K562 (cell line): ENCODE results near the gene PRDM12.

Experiments used
- CTCF ChIP-seq, 3 experiments: IDR thresholded peaks in 2 of 3; conservative IDR thresholded peaks in 1 of 3; 2 replicates each; pipeline ENCODE4 v1.5.1; 2011 to 2012; ENCODE audit warnings: low read length in 3 of 3, mild to moderate bottlenecking in 3 of 3, control low read depth in 2 of 3, improper control_type of control experiment in 1 of 3, inconsistent platforms in 1 of 3, low read depth in 1 of 3, mixed read lengths in 1 of 3, moderate library complexity in 1 of 3; ENCODE audit not compliant: insufficient read depth in 2 of 3
- E2F6 ChIP-seq, 2 experiments: IDR thresholded peaks; 2 replicates each; pipeline ENCODE4 v1.6.1; 2011; ENCODE audit warnings: borderline replicate concordance in 1 of 2, control low read depth in 1 of 2, low read depth in 1 of 2, low read length in 1 of 2, mild to moderate bottlenecking in 1 of 2, mixed read lengths in 1 of 2, moderate library complexity in 1 of 2; ENCODE audit not compliant: insufficient read depth in 1 of 2, insufficient read length in 1 of 2, poor library complexity in 1 of 2, severe bottlenecking in 1 of 2; ENCODE audit errors: extremely low read depth in 1 of 2
- ELF1 ChIP-seq: fragments of 200-800 bp; sonication (Bioruptor generic); IDR thresholded peaks from 2 replicates; pipeline ENCODE4 v1.6.1; 2016; ENCODE audit warnings: missing genetic modification characterization, missing compliant biosample characterization
- EP300 ChIP-seq: IDR thresholded peaks from 2 replicates; pipeline ENCODE4 v1.6.1; 2012; ENCODE audit warnings: low read length, improper control_type of control experiment
- NFRKB ChIP-seq: fragments of 450-650 bp; IDR thresholded peaks from 2 replicates; pipeline ENCODE4 v1.6.1; 2016; ENCODE audit warnings: low read depth
- POLR2AphosphoS5 ChIP-seq: IDR thresholded peaks from 2 replicates; pipeline ENCODE4 v1.6.1; 2011; ENCODE audit warnings: mild to moderate bottlenecking, low read depth, low read length, moderate library complexity; ENCODE audit not compliant: control insufficient read depth, insufficient read depth
- RBM14 ChIP-seq: fragments of 200-400 bp; formaldehyde crosslinking; IDR thresholded peaks from 2 replicates; pipeline ENCODE4 v1.6.1; 2018; ENCODE audit warnings: low read depth, mild to moderate bottlenecking, low read length, moderate library complexity, borderline replicate concordance; ENCODE audit not compliant: insufficient read depth
- ZFP1 ChIP-seq: fragments of 450-650 bp; formaldehyde crosslinking; IDR thresholded peaks from 2 replicates; pipeline ENCODE4 v1.4.0; 2020; ENCODE audit warnings: mild to moderate bottlenecking, mixed read lengths

- TF ChIP-seq E2F6 (IDR thresholded peaks at IDR 0.05; ENCODE audit: borderline replicate concordance in 1 of 2, extremely low read depth in 1 of 2, insufficient read depth in 1 of 2, insufficient read length in 1 of 2, low read depth in 1 of 2, low read length in 1 of 2, poor library complexity in 1 of 2, severe bottlenecking in 1 of 2) (no peak), ELF1 (tag) (no peak), RBM14 (no peak), ZFP1 (no peak), POLR2AphosphoS5 (no peak), CTCF (IDR thresholded peaks at IDR 0.05 in 2 of 3, conservative IDR thresholded peaks at IDR 0.05 in 1 of 3; ENCODE audit: insufficient read depth in 2 of 3, low read depth in 1 of 3, low read length in 3 of 3) (no peak), NFRKB (no peak), EP300 (no peak)
Observed at GRCh38 chr9:130654879-130655278, 9.5 kb upstream of the PRDM12 start.
